ENCODE results near the gene ASPSCR1.

GRCh38 chr17:81983639-81984373 is 6.4 kb downstream of the ASPSCR1 start:
- TF ChIP-seq RAD21 (IDR thresholded peaks at IDR 0.05; ENCODE audit: low read length) (no peak), CTCF (conservative IDR thresholded peaks at IDR 0.05; ENCODE audit: low read depth, low read length) (no peak), BHLHE40 (IDR thresholded peaks at IDR 0.05; ENCODE audit: low read depth, low read length) (no peak), POLR2A (IDR thresholded peaks at IDR 0.05; ENCODE audit: low read depth, low read length) (no peak), RCOR1 (IDR thresholded peaks at IDR 0.05; ENCODE audit: insufficient replicate concordance, low read length) (no peak), CEBPB (IDR thresholded peaks at IDR 0.05; ENCODE audit: low read depth, low read length) (no peak), MXI1 (IDR thresholded peaks at IDR 0.05; ENCODE audit: borderline replicate concordance, low read depth, low read length) (no peak)
